IMR-90 (cell line): ENCODE data around the gene SH3RF3. TPM values are rescaled to one million over a fixed set of nuclear protein-coding genes. Genes with fewer than 3 reads are reported as not detected.

Source experiments
- ATAC-seq: fragments of 200-7000 bp; cut with Tn5 transposase; 2 replicates; pipeline ENCODE4 v1.9.1; 2020; ENCODE audit warnings: low read depth, mild to moderate bottlenecking, moderate library complexity
- BruUV-seq: library from RNA; stranded (reverse); fragments of 400-500 nt; replicated peaks from 2 replicates; lab custom pipeline; 2021; lab: Mats Ljungman, UMichigan
- CTCF ChIA-PET: fragments of 300-600 bp; formaldehyde crosslinking; extraction: SDS; loops from one replicate; lab custom pipeline; 2021; ENCODE audit warnings: antibody characterized with exemption; lab: Yijun Ruan, JAX
- POLR2A ChIA-PET: fragments of 300-600 bp; sonication (Branson Sonifier 250); formaldehyde crosslinking; loops from one replicate; lab custom pipeline; 2022; ENCODE audit warnings: antibody characterized with exemption; ENCODE audit not compliant: unreplicated experiment; lab: Charles Lee
- DNase-seq: peaks from one replicate; pipeline ENCODE4 v3.0.0; 2013
- H2AFZ ChIP-seq: replicated peaks from 2 replicates; pipeline ENCODE3; 2013; ENCODE audit warnings: low read length, mild to moderate bottlenecking; ENCODE audit not compliant: poor library complexity
- H2AK5ac ChIP-seq: 2 replicates; pipeline ENCODE4 v1.6.1; 2013; ENCODE audit warnings: low read depth, low read length, inconsistent platforms
- H2AK9ac ChIP-seq: replicated peaks from 2 replicates; pipeline ENCODE3; 2013; ENCODE audit warnings: mild to moderate bottlenecking, low read depth, low read length, moderate library complexity; ENCODE audit not compliant: poor library complexity
- H2BK120ac ChIP-seq: 2 replicates; pipeline ENCODE4 v1.6.1; 2013; ENCODE audit warnings: low read depth, low read length, inconsistent platforms
- H2BK15ac ChIP-seq: 3 replicates; pipeline ENCODE4 v1.6.1; 2013; ENCODE audit warnings: low read depth, low read length, inconsistent platforms
- H2BK20ac ChIP-seq: 2 replicates; pipeline ENCODE4 v1.6.1; 2013; ENCODE audit warnings: low read depth, mild to moderate bottlenecking, inconsistent platforms, low read length, moderate library complexity
- H2BK5ac ChIP-seq: 2 replicates; pipeline ENCODE4 v1.6.1; 2013; ENCODE audit warnings: mild to moderate bottlenecking, low read depth, low read length, inconsistent platforms; ENCODE audit not compliant: poor library complexity, severe bottlenecking
- H3K14ac ChIP-seq: replicated peaks from 2 replicates; pipeline ENCODE4 v1.6.1; 2013; ENCODE audit warnings: low read depth, low read length, inconsistent platforms
- H3K18ac ChIP-seq: 2 replicates; pipeline ENCODE4 v1.6.1; 2013; ENCODE audit warnings: low read depth, low read length, control low read depth
- H3K23ac ChIP-seq: 2 replicates; pipeline ENCODE4 v1.6.1; 2013; ENCODE audit warnings: low read depth, low read length, inconsistent platforms
- H3K27ac ChIP-seq: 2 replicates; pipeline ENCODE4 v1.5.1; 2013; ENCODE audit warnings: mild to moderate bottlenecking, control low read depth, low read length; ENCODE audit not compliant: insufficient read depth
- H3K27me3 ChIP-seq: 2 replicates; pipeline ENCODE4 v1.6.1; 2013; ENCODE audit warnings: low read length; ENCODE audit not compliant: control insufficient read depth, insufficient read depth
- H3K36me3 ChIP-seq: 2 replicates; pipeline ENCODE4 v1.6.1; 2013; ENCODE audit warnings: low read length, mixed read lengths; ENCODE audit not compliant: control insufficient read depth, insufficient read depth
- H3K4ac ChIP-seq: 2 replicates; pipeline ENCODE4 v1.6.1; 2013; ENCODE audit warnings: low read depth, low read length, inconsistent platforms
- H3K4me1 ChIP-seq: 2 replicates; pipeline ENCODE4 v1.6.1; 2013; ENCODE audit warnings: low read length, mixed read lengths; ENCODE audit not compliant: control insufficient read depth, insufficient read depth
- H3K4me2 ChIP-seq: 2 replicates; pipeline ENCODE4 v1.6.1; 2013; ENCODE audit warnings: low read depth, mild to moderate bottlenecking, control low read depth, low read length, moderate library complexity
- H3K4me3 ChIP-seq: 2 replicates; pipeline ENCODE4 v1.5.1; 2013; ENCODE audit warnings: low read depth, mild to moderate bottlenecking, control low read depth, low read length, moderate library complexity; ENCODE audit not compliant: insufficient read depth
- H3K56ac ChIP-seq: 2 replicates; pipeline ENCODE4 v1.6.1; 2013; ENCODE audit warnings: low read length, inconsistent platforms; ENCODE audit not compliant: insufficient read depth; ENCODE audit errors: extremely low read depth
- H3K79me1 ChIP-seq, 2 experiments: 2 replicates each; pipeline ENCODE4 v1.6.1; 2013; ENCODE audit warnings: low read length in 2 of 2, inconsistent platforms in 1 of 2, low read depth in 1 of 2
- H3K9ac ChIP-seq: 2 replicates; pipeline ENCODE4 v1.6.1; 2013; ENCODE audit warnings: low read depth, low read length, control low read depth
- H3K9me1 ChIP-seq: 2 replicates; pipeline ENCODE4 v1.6.1; 2013; ENCODE audit warnings: low read length, inconsistent platforms; ENCODE audit not compliant: insufficient read depth
- H3K9me3 ChIP-seq: 2 replicates; pipeline ENCODE4 v1.6.1; 2013; ENCODE audit warnings: low read length; ENCODE audit not compliant: control insufficient read depth, insufficient read depth
- H4K20me1 ChIP-seq: 2 replicates; pipeline ENCODE4 v1.6.1; 2013; ENCODE audit warnings: low read length, inconsistent platforms; ENCODE audit not compliant: insufficient read depth
- H4K5ac ChIP-seq: 2 replicates; pipeline ENCODE4 v1.6.1; 2013; ENCODE audit warnings: mild to moderate bottlenecking, low read depth, low read length, control low read depth
- H4K8ac ChIP-seq, 2 experiments: 2 replicates each; pipeline ENCODE4 v1.6.1; 2013; ENCODE audit warnings: low read depth in 2 of 2, low read length in 2 of 2, control low read depth in 1 of 2, inconsistent platforms in 1 of 2
- H4K91ac ChIP-seq: 2 replicates; pipeline ENCODE4 v1.6.1; 2013; ENCODE audit warnings: low read depth, low read length, inconsistent platforms; ENCODE audit not compliant: insufficient read depth
- BHLHE40 ChIP-seq: fragments of 150-350 bp; IDR thresholded peaks from 2 replicates; pipeline ENCODE4 v1.6.1; 2016; ENCODE audit warnings: mild to moderate bottlenecking, low read depth, low read length
- CEBPB ChIP-seq: IDR thresholded peaks from 2 replicates; pipeline ENCODE4 v1.6.1; 2012; ENCODE audit warnings: low read depth, low read length, improper control_type of control experiment
- CHD1 ChIP-seq: IDR thresholded peaks from 2 replicates; pipeline ENCODE4 v1.6.1; 2012; ENCODE audit warnings: low read depth, low read length, improper control_type of control experiment
- WGBS, 2 experiments: methylation state at CpG; one replicate each; pipeline versions ENCODE4 v1.1.5 to v1.1.7; 2013; ENCODE audit warnings: missing lambda C conversion rate in 2 of 2; ENCODE audit not compliant: insufficient read length in 1 of 2; ENCODE audit errors: extremely low coverage in 2 of 2; 5-methylcytosine and 5-hydroxymethylcytosine counted together
- dilution Hi-C: fragments of 300-500 bp; cut with HindIII; formaldehyde crosslinking; loops from one replicate; pipeline ENCODE4 v1.14.3; 2018; ENCODE audit warnings: low sequenced_read_pairs; ENCODE audit not compliant: unreplicated experiment
- in situ Hi-C: fragments of 300-500 bp; cut with MboI; formaldehyde crosslinking; loops from 3 replicates; pipeline ENCODE4 v1.14.3; 2019; ENCODE audit warnings: low sequenced_read_pairs, inconsistent platforms, mixed read lengths
- intact Hi-C: fragments of 100-400 bp; cut with micrococcal nuclease; formaldehyde crosslinking; loops from 2 replicates; pipeline ENCODE4 v1.10.0; 2022
- polyA plus RNA-seq, 3 experiments: library from polyadenylated mRNA; depleted of rRNA; stranded (reverse); fragments of >200 nt; gene quantifications; 2 replicates each; pipeline ENCODE4 v1.2.3, GENCODE V29; 2012; ENCODE audit warnings: low replicate concordance in 1 of 3
- total RNA-seq: library from RNA; depleted of rRNA; stranded (reverse); fragments of >200 nt; gene quantifications from 2 replicates; pipeline ENCODE4 v1.2.3, GENCODE V29; 2012
- TF ChIP-seq, protein P1 (sequence below): conservative IDR thresholded peaks from 2 replicates; pipeline ENCODE4 v1.5.1; 2012; ENCODE audit warnings: mild to moderate bottlenecking, low read depth, low read length, improper control_type of control experiment

The SH3RF3 gene
- total and polyA plus RNA-seq, 2 of the 4 experiments (the other 2 are of a cell fraction): 3.4 to 5.3 TPM

DNA sequence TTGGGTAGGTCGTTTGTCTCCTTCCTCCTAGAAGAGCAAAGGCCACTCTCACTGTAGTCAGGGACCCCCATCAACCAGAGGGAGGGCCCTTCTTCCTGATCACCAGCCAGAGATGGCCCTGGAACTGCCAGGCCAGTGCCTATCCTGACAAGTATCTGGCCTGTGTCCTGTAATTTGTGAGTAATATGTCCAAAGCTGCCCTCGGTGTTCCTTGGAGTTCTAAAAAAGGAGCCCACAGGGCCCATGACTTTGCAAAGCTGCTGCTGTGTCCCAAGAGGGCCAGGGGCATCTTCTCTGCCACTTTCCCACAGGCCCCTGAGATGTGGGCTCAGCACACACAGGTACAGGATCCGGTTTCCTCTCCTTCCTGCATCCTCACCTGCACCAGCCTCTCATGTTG, 272.4 kb downstream of the SH3RF3 start:
- no CpG with 5 or more reads among the region's 3 CpGs for WGBS, 2 experiments
- Histone ChIP-seq H3K4me1 (peaks cover 2% of the 10 kb centered on the region), H3K9ac (no peak overlapping the region), H3K36me3 (peaks cover 17% of the 10 kb centered on the region), H3K9me1 (peaks cover 36% of the 10 kb centered on the region), H2BK15ac (no peak overlapping the region), H2BK120ac (no peak overlapping the region), H4K8ac (no peak overlapping the region), H2AK5ac (no peak overlapping the region), H2AFZ (no peak overlapping the region), H3K18ac (no peak overlapping the region), H3K27me3 (no peaks in the 10 kb centered on the region), H4K91ac (no peak overlapping the region), H2AK9ac (no peak overlapping the region), H4K5ac (no peak overlapping the region), H2BK5ac (no peak overlapping the region), H3K4me2 (no peak overlapping the region), H4K20me1 (peaks cover 55% of the 10 kb centered on the region), H3K79me1 (peaks cover 20 to 60% of the 10 kb centered on the region in 2 experiments), H3K23ac (no peak overlapping the region), H3K9me3 (no peaks in the 10 kb centered on the region), H3K4ac (no peak overlapping the region), H3K4me3 (no peak overlapping the region), H2BK20ac (no peak overlapping the region), H3K56ac (no peak overlapping the region), H3K14ac (no peak overlapping the region), H3K27ac (no peak overlapping the region)
- ATAC-seq: no peak
- in situ Hi-C loops: no loop called here
- POLR2A ChIA-PET: interaction anchor here (0.5 kb wide), 1 partner anchor 15 kb away, joined by 9 read pairs; no protein-coding TSS in a partner anchor
- CTCF ChIA-PET: no interaction called here
- TF ChIP-seq CHD1 (no peak), BHLHE40 (no peak), CEBPB (no peak)
- TF ChIP-seq, protein P1, sequence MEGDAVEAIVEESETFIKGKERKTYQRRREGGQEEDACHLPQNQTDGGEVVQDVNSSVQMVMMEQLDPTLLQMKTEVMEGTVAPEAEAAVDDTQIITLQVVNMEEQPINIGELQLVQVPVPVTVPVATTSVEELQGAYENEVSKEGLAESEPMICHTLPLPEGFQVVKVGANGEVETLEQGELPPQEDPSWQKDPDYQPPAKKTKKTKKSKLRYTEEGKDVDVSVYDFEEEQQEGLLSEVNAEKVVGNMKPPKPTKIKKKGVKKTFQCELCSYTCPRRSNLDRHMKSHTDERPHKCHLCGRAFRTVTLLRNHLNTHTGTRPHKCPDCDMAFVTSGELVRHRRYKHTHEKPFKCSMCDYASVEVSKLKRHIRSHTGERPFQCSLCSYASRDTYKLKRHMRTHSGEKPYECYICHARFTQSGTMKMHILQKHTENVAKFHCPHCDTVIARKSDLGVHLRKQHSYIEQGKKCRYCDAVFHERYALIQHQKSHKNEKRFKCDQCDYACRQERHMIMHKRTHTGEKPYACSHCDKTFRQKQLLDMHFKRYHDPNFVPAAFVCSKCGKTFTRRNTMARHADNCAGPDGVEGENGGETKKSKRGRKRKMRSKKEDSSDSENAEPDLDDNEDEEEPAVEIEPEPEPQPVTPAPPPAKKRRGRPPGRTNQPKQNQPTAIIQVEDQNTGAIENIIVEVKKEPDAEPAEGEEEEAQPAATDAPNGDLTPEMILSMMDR: no peak
- DNase-seq: no peak
- no TSS peak for BruUV-seq
- intact Hi-C loops: no loop called here
- dilution Hi-C loops: no loop called here
